Fibroblast of villous mesenchyme (primary cell): Measurements from ENCODE around the gene PYDC2. TPM values are rescaled to one million over a fixed set of nuclear protein-coding genes. Genes with fewer than 3 reads are reported as not detected.

ENCODE experiments used
- small RNA-seq: library from RNA; depleted of rRNA; stranded (forward); fragments of <200 nt; gene quantifications from one replicate; pipeline ENCODE3, GENCODE V24; 2012
- total RNA-seq: library from RNA; depleted of rRNA; stranded (reverse); fragments of >200 nt; gene quantifications from 2 replicates; pipeline ENCODE4 v1.2.3, GENCODE V29; 2012

The PYDC2 gene
- total RNA-seq, 1 donor: not detected

Small RNA genes within 50 kb of the gene (small RNA-seq; reads per million reads assigned to genes)
- not detected for gene PYDC2

Other genes with a start within 250 kb of the PYDC2 start
- gene CCDC50, start 131.8 kb upstream of the PYDC2 start, total RNA-seq: 102 and 107 TPM in 2 replicates
- gene UTS2B, start 130.6 kb upstream of the PYDC2 start, total RNA-seq: 0.64 and 0.86 TPM in 2 replicates